HUES64 (cell line): ENCODE measurements around the gene ZNF462.

Source experiments
- H3K27ac ChIP-seq: 2 replicates; pipeline ENCODE4 v1.7.0; 2013; ENCODE audit warnings: low read depth, low read length, inconsistent platforms
- H3K27me3 ChIP-seq: 2 replicates; pipeline ENCODE4 v1.6.1; 2013; ENCODE audit warnings: mild to moderate bottlenecking, low read length; ENCODE audit not compliant: insufficient read depth
- H3K36me3 ChIP-seq: 2 replicates; pipeline ENCODE4 v1.6.1; 2013; ENCODE audit warnings: mild to moderate bottlenecking, low read length; ENCODE audit not compliant: insufficient read depth
- H3K4me1 ChIP-seq: 2 replicates; pipeline ENCODE4 v1.6.1; 2013; ENCODE audit warnings: mild to moderate bottlenecking, low read length, moderate library complexity; ENCODE audit not compliant: insufficient read depth
- H3K4me3 ChIP-seq: 2 replicates; pipeline ENCODE4 v1.5.1; 2013; ENCODE audit warnings: mild to moderate bottlenecking, low read length, moderate library complexity
- H3K9ac ChIP-seq: 2 replicates; pipeline ENCODE4 v1.6.1; 2013; ENCODE audit warnings: mild to moderate bottlenecking, low read depth, low read length
- H3K9me3 ChIP-seq: 2 replicates; pipeline ENCODE4 v1.6.1; 2013; ENCODE audit warnings: low read depth, low read length; ENCODE audit not compliant: insufficient read depth
- WGBS: fragments of 150-250, 120-280 bp; methylation state at CpG from one replicate; pipeline ENCODE4 v1.1.7; 2013; ENCODE audit warnings: missing lambda C conversion rate; 5-methylcytosine and 5-hydroxymethylcytosine counted together

Gene ZNF462

DNA sequence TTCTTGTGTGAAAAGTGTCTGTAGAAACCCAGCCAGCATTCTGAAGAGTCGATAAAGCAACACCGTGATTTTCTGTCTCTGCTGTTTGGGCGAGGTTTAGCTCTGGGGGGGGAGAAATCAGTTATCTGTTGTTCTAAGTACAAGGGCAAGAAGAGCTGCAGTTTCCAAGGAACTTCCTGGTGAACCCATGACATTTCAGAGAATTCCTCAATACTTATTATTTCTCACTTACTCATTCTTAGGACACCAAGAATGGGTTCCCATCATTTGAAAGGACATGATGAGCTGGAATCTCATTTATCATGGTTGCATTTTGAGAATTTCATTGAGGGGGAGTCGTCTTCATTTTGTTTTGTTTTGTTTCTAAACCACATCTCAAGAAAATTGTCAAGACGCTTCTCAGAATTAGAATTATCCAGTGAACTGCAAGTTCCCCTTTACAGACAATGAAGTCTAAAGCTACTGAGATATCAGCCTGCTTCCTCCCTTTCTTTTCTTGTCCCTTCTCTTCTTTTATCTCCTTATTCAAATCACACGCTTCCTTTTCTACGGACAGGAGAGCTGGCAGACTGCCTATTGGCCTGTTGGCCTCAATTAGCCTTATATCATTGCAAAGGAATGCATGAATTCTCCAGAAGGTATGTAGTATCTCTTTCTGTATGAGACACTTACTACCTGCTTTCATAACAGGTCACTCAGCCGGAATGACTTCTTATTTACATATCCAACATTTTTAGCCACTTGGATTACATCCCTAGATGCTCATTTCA is 53.7 kb downstream of the ZNF462 start:
- Histone ChIP-seq H3K4me3 (no peak overlapping the region), H3K4me1 (peaks cover 47% of the 10 kb centered on the region), H3K9ac (peak overlapping the region; percentile 34; the same call in 1 of the 2 replicates), H3K9me3 (no peaks in the 10 kb centered on the region), H3K27me3 (no peaks in the 10 kb centered on the region), H3K27ac (peak overlapping the region; percentile 59), H3K36me3 (peaks cover 22% of the 10 kb centered on the region)
- 81% methylated on average over 7 of the region's 8 CpGs for WGBS

DNA sequence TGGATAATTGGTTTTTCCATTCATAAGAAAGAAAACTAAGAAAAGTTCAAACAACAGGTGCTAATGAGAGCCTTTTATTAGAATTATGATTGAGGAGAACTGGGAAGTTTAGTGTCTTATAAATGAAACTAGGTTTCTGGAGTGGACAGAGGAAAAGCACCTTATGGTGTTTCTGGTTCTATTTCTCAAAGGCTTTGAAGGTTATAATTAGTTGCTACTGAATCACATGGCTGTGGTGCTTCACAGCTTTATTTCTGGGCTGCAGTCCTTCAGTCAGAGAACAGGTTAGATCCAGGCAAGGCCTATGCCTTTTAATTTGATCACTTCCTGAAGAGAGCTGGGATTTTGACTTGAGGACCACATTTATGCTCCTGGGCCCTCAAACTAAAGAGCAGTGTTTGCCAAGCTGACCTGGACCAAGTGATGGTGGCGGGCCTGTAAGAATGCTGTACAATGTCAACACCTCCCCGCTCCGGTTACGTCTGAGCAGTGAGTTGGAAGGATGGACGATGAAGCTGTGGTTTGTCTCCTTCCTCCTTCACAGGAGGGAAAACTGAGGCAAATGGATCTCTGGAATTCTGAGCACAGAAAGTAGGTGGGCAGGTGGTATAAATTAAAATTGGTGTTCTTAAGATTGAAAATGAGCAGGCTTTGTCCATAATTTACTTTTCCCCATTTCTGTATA is 56.0 kb downstream of the ZNF462 start:
- WGBS: 92% methylated on average over 5 of the region's 5 CpGs
- no peak overlapping the region for H3K27ac ChIP-seq
- H3K4me3 ChIP-seq: no peak overlapping the region
- peaks cover 39% of the 10 kb centered on the region for H3K36me3 ChIP-seq
- no peaks in the 10 kb centered on the region for H3K27me3 ChIP-seq
- H3K4me1 ChIP-seq: peaks cover 51% of the 10 kb centered on the region
- no peaks in the 10 kb centered on the region for H3K9me3 ChIP-seq
- no peak overlapping the region for H3K9ac ChIP-seq

DNA sequence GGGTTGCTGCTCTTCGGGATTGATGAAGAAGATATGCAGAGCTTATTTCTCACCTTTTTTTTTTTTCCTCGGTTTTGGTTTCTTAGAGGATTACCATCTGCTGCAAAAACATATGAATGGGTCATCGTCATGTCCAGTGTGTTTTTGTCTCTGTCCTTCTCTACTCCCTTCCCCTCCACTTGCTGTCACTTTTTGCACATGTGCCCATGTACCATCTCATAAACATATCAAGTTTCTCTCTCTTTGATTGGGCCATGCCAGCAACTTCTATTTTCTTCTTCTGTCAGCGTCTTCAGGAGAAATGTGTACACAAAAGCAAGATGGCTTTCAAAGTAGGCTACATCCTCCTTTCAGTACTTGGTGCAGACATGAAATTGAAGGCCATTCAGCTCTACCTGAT is 57.1 kb downstream of the ZNF462 start:
- WGBS: 90% methylated on average over 4 of the region's 4 CpGs
- H3K9ac ChIP-seq: no peak overlapping the region
- H3K9me3 ChIP-seq: no peaks in the 10 kb centered on the region

DNA sequence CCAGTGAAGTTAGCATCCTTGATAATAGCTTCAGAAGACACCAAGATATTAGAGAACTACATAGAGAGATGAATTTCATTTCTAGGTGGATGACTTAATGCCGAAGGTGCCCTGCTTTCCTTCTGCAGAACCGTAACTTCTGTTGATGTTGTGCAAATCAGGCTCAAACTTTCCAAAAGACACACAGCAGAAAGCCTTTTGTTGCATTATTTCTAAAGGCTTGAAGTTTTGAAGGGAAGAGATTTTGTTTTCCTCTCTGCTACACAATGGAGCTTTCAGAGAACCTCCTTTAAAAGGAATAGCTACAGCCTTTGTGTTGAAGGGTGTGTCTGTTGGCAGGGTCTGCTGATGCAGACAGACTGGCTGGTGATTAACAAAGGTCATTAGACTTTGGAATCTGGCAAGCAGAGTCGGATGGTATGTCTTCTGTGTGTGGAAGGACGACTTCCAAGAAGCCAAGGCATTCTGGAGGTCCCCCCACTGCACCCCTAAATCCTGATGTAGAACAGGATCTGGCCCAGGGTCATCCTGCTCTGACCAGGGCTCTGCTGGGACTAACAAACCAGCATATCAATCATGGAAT is 57.8 kb downstream of the ZNF462 start:
- Histone ChIP-seq H3K27ac (peak overlapping the region; percentile 79), H3K27me3 (no peaks in the 10 kb centered on the region), H3K9ac (peak overlapping the region; percentile 35; the same call in 1 of the 2 replicates), H3K4me3 (no peak overlapping the region), H3K36me3 (peaks cover 52% of the 10 kb centered on the region), H3K4me1 (peaks cover 38% of the 10 kb centered on the region), H3K9me3 (no peaks in the 10 kb centered on the region)
- WGBS: 79% methylated on average over 4 of the region's 4 CpGs

More for the DNA sequence above, 57.1 kb downstream of the ZNF462 start:
- Histone ChIP-seq H3K27ac (peak overlapping the region; percentile 79), H3K27me3 (no peaks in the 10 kb centered on the region), H3K4me3 (no peak overlapping the region), H3K36me3 (peaks cover 45% of the 10 kb centered on the region), H3K4me1 (peaks cover 45% of the 10 kb centered on the region)

DNA sequence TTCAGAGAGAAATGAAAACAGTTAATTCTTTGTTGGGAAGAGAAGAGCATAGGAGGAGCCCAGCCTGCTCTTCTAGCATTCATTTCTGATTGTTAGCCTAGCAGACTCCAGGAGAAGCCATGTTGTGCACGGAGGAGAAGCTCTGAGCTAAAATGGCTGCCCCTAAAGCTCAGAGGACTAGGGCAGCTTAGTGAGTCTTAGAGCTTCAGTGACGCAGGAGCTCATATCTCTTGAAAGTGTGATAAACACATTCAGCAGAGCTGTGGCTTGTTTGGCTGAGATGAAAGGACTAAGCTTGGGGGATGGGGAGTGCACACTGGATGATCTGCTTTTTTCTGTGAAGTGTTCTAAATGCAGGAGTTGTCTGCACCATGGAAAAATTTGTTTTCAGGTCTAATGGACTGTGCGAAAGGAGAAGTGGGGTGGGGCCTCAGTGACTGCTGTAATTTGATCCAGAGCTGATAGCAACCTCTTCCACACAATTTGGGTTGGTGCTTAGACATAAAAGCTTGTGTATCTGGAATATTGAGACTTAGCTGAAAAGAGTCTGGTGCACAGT is 58.5 kb downstream of the ZNF462 start:
- Histone ChIP-seq H3K4me3 (no peak overlapping the region; the same call in 1 of the 2 replicates), H3K27me3 (no peaks in the 10 kb centered on the region), H3K27ac (peak overlapping the region; percentile 79), H3K9ac (peak overlapping the region; percentile 35; the same call in 1 of the 2 replicates), H3K4me1 (peaks cover 33% of the 10 kb centered on the region), H3K9me3 (no peaks in the 10 kb centered on the region), H3K36me3 (peaks cover 58% of the 10 kb centered on the region)
- WGBS: 73% methylated on average over 3 of the region's 3 CpGs

DNA sequence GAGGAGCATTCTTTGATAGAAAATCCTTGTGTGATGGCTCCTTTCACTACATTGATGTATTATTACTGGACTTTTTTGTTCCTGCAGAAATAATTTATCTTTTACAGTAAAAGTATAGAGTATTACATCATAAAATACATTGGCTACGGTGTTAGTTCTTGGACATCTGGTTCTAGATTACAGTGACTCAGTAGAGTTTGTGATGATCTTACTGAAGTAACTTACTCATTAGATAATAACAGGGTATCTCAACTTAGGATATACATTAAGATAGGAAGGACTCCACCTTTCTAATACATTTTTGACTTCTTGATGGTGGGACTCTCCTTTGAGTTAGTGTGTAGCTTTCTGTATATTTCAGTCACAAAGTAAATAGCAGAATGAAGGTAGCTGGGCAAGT is 59.1 kb downstream of the ZNF462 start:
- H3K9me3 ChIP-seq: no peaks in the 10 kb centered on the region
- WGBS: no CpG with 5 or more reads among the region's 1 CpG
- no peak overlapping the region for H3K9ac ChIP-seq
- H3K4me3 ChIP-seq: no peak overlapping the region
- H3K27me3 ChIP-seq: no peaks in the 10 kb centered on the region
- H3K36me3 ChIP-seq: peaks cover 61% of the 10 kb centered on the region
- peak overlapping the region; percentile 79; the same call in 1 of the 2 replicates for H3K27ac ChIP-seq
- peaks cover 27% of the 10 kb centered on the region for H3K4me1 ChIP-seq

DNA sequence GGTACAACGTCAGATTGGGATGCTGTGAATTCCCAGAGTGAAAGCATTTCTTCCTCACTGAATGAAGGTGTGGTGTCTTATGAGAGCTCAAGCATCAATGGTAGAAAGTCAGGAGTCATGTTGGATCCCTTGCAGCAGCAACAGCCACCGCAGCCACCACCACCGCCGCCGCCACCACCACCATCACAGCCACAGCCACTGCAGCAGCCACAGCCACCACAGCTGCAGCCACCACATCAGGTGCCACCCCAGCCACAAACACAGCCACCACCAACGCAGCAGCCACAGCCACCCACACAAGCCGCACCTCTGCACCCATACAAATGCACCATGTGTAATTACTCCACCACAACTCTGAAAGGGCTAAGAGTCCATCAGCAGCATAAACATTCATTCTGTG is 62.4 kb downstream of the ZNF462 start:
- Histone ChIP-seq H3K36me3 (peaks cover 81% of the 10 kb centered on the region), H3K9me3 (no peaks in the 10 kb centered on the region)
- WGBS: 96% methylated on average over 7 of the region's 7 CpGs

DNA sequence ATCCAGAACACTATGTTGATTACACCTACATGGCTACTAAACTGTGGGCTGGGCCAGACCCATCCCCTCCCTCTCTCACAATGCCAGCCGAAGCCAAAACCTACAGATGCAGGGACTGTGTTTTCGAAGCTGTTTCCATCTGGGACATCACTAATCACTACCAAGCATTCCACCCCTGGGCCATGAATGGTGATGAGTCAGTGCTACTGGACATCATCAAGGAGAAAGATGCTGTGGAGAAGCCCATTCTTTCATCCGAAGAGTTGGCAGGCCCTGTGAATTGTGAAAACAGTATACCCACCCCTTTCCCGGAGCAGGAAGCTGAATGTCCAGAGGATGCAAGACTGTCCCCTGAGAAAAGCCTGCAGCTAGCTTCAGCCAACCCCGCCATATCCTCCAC is 65.0 kb downstream of the ZNF462 start:
- Histone ChIP-seq H3K27me3 (no peaks in the 10 kb centered on the region), H3K9ac (no peak overlapping the region), H3K36me3 (peaks cover 99% of the 10 kb centered on the region), H3K27ac (no peak overlapping the region), H3K4me1 (no peaks in the 10 kb centered on the region), H3K4me3 (no peak overlapping the region), H3K9me3 (no peaks in the 10 kb centered on the region)
- 96% methylated on average over 5 of the region's 5 CpGs for WGBS

More for the DNA sequence above, 62.4 kb downstream of the ZNF462 start:
- H3K27me3 ChIP-seq: no peaks in the 10 kb centered on the region
- no peak overlapping the region for H3K27ac ChIP-seq
- H3K4me3 ChIP-seq: no peak overlapping the region
- H3K9ac ChIP-seq: no peak overlapping the region
- H3K4me1 ChIP-seq: peaks cover 17% of the 10 kb centered on the region

DNA sequence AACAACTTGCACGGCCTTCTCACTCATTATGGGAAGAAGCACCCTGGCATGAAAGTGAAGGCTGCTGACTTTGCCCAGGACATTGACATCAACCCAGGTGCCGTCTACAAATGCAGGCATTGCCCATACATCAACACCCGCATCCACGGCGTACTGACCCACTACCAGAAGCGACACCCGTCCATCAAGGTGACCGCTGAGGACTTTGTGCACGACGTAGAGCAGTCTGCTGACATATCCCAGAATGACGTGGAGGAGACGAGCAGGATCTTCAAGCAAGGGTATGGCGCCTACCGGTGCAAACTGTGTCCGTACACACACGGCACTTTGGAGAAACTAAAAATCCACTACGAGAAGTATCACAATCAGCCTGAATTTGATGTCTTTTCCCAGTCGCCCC is 65.4 kb downstream of the ZNF462 start:
- WGBS: 97% methylated on average over 18 of the region's 18 CpGs
- Histone ChIP-seq H3K9ac (no peak overlapping the region), H3K27ac (no peak overlapping the region)

DNA sequence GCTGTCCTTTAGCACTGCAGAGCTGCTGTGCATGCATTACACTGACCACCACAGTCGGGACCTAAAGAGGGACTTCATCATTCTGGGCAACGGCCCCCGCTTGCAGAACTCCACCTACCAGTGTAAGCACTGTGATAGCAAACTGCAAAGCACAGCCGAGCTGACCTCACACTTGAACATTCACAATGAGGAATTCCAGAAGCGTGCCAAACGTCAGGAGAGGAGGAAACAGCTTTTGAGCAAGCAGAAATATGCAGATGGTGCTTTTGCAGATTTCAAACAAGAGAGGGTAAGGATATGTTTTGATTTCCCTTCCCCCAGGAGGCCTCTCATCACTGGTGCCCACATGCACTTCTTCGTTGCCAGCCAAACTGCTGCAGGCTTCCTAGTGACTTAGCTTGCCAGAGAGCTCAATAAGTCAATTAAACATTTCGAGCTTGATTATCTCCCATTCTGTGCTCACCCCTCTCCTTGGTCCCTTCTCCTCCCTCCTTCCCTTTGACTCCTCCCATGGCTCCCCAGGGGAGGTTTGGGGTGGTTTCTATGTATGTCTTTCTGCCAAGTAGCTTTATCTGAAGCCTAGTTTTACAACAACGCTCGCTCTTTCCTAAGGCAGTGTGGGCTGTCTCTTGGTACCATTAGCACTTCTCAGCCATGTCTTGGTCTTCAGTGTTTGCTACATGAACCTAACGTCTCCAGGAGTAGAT is 66.7 kb downstream of the ZNF462 start:
- H3K9ac ChIP-seq: no peak overlapping the region
- WGBS: 95% methylated on average over 11 of the region's 11 CpGs
- peaks cover 99% of the 10 kb centered on the region for H3K36me3 ChIP-seq
- H3K27me3 ChIP-seq: no peaks in the 10 kb centered on the region
- no peak overlapping the region for H3K27ac ChIP-seq
- H3K4me3 ChIP-seq: no peak overlapping the region
- H3K9me3 ChIP-seq: no peaks in the 10 kb centered on the region
- H3K4me1 ChIP-seq: peaks cover 14% of the 10 kb centered on the region

More for the DNA sequence above, 65.4 kb downstream of the ZNF462 start:
- Histone ChIP-seq H3K27me3 (no peaks in the 10 kb centered on the region), H3K4me3 (no peak overlapping the region), H3K36me3 (peaks cover 99% of the 10 kb centered on the region), H3K9me3 (no peaks in the 10 kb centered on the region), H3K4me1 (0 out of 2 replicates have a peak, but pooled peaks cover 1% of the 10 kb centered on the region)
